BLaER1 (cell line): Measurements from ENCODE around the gene SCEL.
"Not testable (repeated sequence)": the region's sequence is repeated elsewhere in the genome, so short reads cannot be mapped to it uniquely, and the experiment has no call there.

Source experiments
- H3K27ac ChIP-seq: shearing (Covaris generic); formaldehyde crosslinking; 2 replicates; pipeline ENCODE4 v1.8.1; 2022
- H3K27me3 ChIP-seq: shearing (Covaris generic); formaldehyde crosslinking; 2 replicates; pipeline ENCODE4 v1.8.1; 2022
- H3K36me3 ChIP-seq: shearing (Covaris generic); formaldehyde crosslinking; 2 replicates; pipeline ENCODE4 v1.8.1; 2022
- H3K4me1 ChIP-seq: shearing (Covaris generic); formaldehyde crosslinking; 2 replicates; pipeline ENCODE4 v1.8.1; 2022
- H3K4me2 ChIP-seq: shearing (Covaris generic); formaldehyde crosslinking; 2 replicates; pipeline ENCODE4 v1.8.1; 2022
- H3K4me3 ChIP-seq: shearing (Covaris generic); formaldehyde crosslinking; 2 replicates; pipeline ENCODE4 v1.8.1; 2022
- H3K9ac ChIP-seq: shearing (Covaris generic); formaldehyde crosslinking; 2 replicates; pipeline ENCODE4 v1.8.1; 2022
- H3K9me3 ChIP-seq: shearing (Covaris generic); formaldehyde crosslinking; 2 replicates; pipeline ENCODE4 v1.8.1; 2022
- H4K20me1 ChIP-seq: shearing (Covaris generic); formaldehyde crosslinking; 2 replicates; pipeline ENCODE4 v1.8.1; 2022
- Cebpa-rat ChIP-seq: shearing (Covaris generic); IDR thresholded peaks from 2 replicates; pipeline ENCODE4 v1.8.1; 2022

Gene SCEL

GRCh38 chr13:77628170-77628569, 92.7 kb downstream of the SCEL start:
- Histone ChIP-seq H3K27ac (no peak overlapping the region), H3K27me3 (no peaks in the 10 kb centered on the region), H3K36me3 (no peaks in the 10 kb centered on the region), H4K20me1 (no peaks in the 10 kb centered on the region), H3K9ac (no peak overlapping the region), H3K4me1 (no peaks in the 10 kb centered on the region), H3K9me3 (no peaks in the 10 kb centered on the region), H3K4me3 (no peak overlapping the region), H3K4me2 (no peak overlapping the region)
- no peak for TF ChIP-seq Cebpa-rat

GRCh38 chr13:77637588-77637987, 102.1 kb downstream of the SCEL start:
- Histone ChIP-seq H3K27me3 (no peaks in the 10 kb centered on the region), H3K4me2 (peak overlapping the region; percentile 2; the same call in 1 of the 2 replicates), H3K4me3 (no peak overlapping the region), H3K27ac (no peak overlapping the region), H3K36me3 (no peaks in the 10 kb centered on the region), H3K4me1 (peaks cover 5% of the 10 kb centered on the region), H3K9me3 (no peaks in the 10 kb centered on the region), H4K20me1 (no peaks in the 10 kb centered on the region), H3K9ac (no peak overlapping the region)
- no peak for TF ChIP-seq Cebpa-rat

GRCh38 chr13:77650409-77650808, 114.9 kb downstream of the SCEL start:
- no peak overlapping the region for H3K4me2 ChIP-seq
- H3K9ac ChIP-seq, result no peak overlapping the region
- no peak for TF ChIP-seq Cebpa-rat
- H3K27ac ChIP-seq, result no peak overlapping the region
- H3K4me1 ChIP-seq, result no peaks in the 10 kb centered on the region
- H3K27me3 ChIP-seq, result no peaks in the 10 kb centered on the region
- H3K4me3 ChIP-seq, result no peak overlapping the region
- H4K20me1 ChIP-seq, result no peaks in the 10 kb centered on the region
- no peaks in the 10 kb centered on the region; the same call in 1 of the 2 replicates for H3K9me3 ChIP-seq
- H3K36me3 ChIP-seq, result no peaks in the 10 kb centered on the region

GRCh38 chr13:77653301-77653700, 117.8 kb downstream of the SCEL start:
- no peak for TF ChIP-seq Cebpa-rat
- Histone ChIP-seq H3K4me2 (no peak overlapping the region), H4K20me1 (no peaks in the 10 kb centered on the region), H3K36me3 (no peaks in the 10 kb centered on the region), H3K4me1 (no peaks in the 10 kb centered on the region), H3K4me3 (no peak overlapping the region), H3K9ac (no peak overlapping the region), H3K9me3 (no peaks in the 10 kb centered on the region; the same call in 1 of the 2 replicates), H3K27ac (no peak overlapping the region), H3K27me3 (no peaks in the 10 kb centered on the region)

- not testable (repeated sequence) for H3K4me3 ChIP-seq, H3K4me1 ChIP-seq, H3K36me3 ChIP-seq, H3K27ac ChIP-seq, H3K27me3 ChIP-seq, H4K20me1 ChIP-seq, H3K4me2 ChIP-seq, H3K9ac ChIP-seq
- H3K9me3 ChIP-seq, result peaks cover 24% of the 10 kb centered on the region
Measured at GRCh38 chr13:77660016-77660415, 124.5 kb downstream of the SCEL start.

GRCh38 chr13:77660841-77661250, 125.3 kb downstream of the SCEL start:
- no peak for TF ChIP-seq Cebpa-rat
- H3K9me3 ChIP-seq, result peaks cover 24% of the 10 kb centered on the region

GRCh38 chr13:77662301-77662700, 126.8 kb downstream of the SCEL start:
- not testable (repeated sequence) for H4K20me1 ChIP-seq, H3K27me3 ChIP-seq, H3K9ac ChIP-seq, H3K4me3 ChIP-seq, H3K36me3 ChIP-seq, H3K27ac ChIP-seq, H3K4me1 ChIP-seq, H3K4me2 ChIP-seq
- H3K9me3 ChIP-seq, result peaks cover 24% of the 10 kb centered on the region

More at GRCh38 chr13:77660841-77661250, 125.3 kb downstream of the SCEL start:
- no peaks in the 10 kb centered on the region for H3K36me3 ChIP-seq
- no peaks in the 10 kb centered on the region for H4K20me1 ChIP-seq
- no peak overlapping the region for H3K4me2 ChIP-seq
- H3K9ac ChIP-seq, result no peak overlapping the region
- no peaks in the 10 kb centered on the region for H3K27me3 ChIP-seq
- no peak overlapping the region for H3K4me3 ChIP-seq
- no peak overlapping the region for H3K27ac ChIP-seq
- H3K4me1 ChIP-seq, result no peaks in the 10 kb centered on the region

GRCh38 chr13:77662831-77663230, 127.3 kb downstream of the SCEL start:
- not testable (repeated sequence) for H3K36me3 ChIP-seq, H4K20me1 ChIP-seq, H3K27me3 ChIP-seq, H3K9ac ChIP-seq, H3K27ac ChIP-seq, H3K4me2 ChIP-seq, H3K4me3 ChIP-seq, H3K4me1 ChIP-seq
- H3K9me3 ChIP-seq, result peaks cover 24% of the 10 kb centered on the region

- Histone ChIP-seq H4K20me1 (no peaks in the 10 kb centered on the region), H3K4me1 (no peaks in the 10 kb centered on the region), H3K27ac (no peak overlapping the region), H3K36me3 (no peaks in the 10 kb centered on the region), H3K27me3 (no peaks in the 10 kb centered on the region), H3K9ac (no peak overlapping the region), H3K4me3 (no peak overlapping the region), H3K9me3 (0 out of 2 replicates have a peak, but pooled peaks cover 5% of the 10 kb centered on the region), H3K4me2 (no peak overlapping the region)
- no peak for TF ChIP-seq Cebpa-rat
Measured at GRCh38 chr13:77674852-77675251, 139.3 kb downstream of the SCEL start.

- Histone ChIP-seq H3K9me3 (0 out of 2 replicates have a peak, but pooled peaks cover 5% of the 10 kb centered on the region), H3K4me2 (no peak overlapping the region), H3K9ac (no peak overlapping the region), H3K27ac (no peak overlapping the region), H3K4me1 (no peaks in the 10 kb centered on the region), H3K36me3 (no peaks in the 10 kb centered on the region), H3K4me3 (no peak overlapping the region), H3K27me3 (no peaks in the 10 kb centered on the region), H4K20me1 (no peaks in the 10 kb centered on the region)
- TF ChIP-seq Cebpa-rat, result no peak
Measured at GRCh38 chr13:77678691-77679235, 143.3 kb downstream of the SCEL start.

GRCh38 chr13:77687799-77688198, 152.3 kb downstream of the SCEL start:
- Histone ChIP-seq H3K4me2 (no peak overlapping the region), H3K9ac (no peak overlapping the region), H3K36me3 (no peaks in the 10 kb centered on the region), H3K27ac (no peak overlapping the region), H3K4me3 (no peak overlapping the region), H3K4me1 (no peaks in the 10 kb centered on the region), H3K9me3 (peaks cover 6% of the 10 kb centered on the region), H3K27me3 (no peaks in the 10 kb centered on the region), H4K20me1 (no peaks in the 10 kb centered on the region)
- no peak for TF ChIP-seq Cebpa-rat
